Adipocyte (in vitro differentiated cells): ENCODE results near the gene FGF14.

ENCODE experiments used
- DNase-seq: peaks from one replicate; pipeline ENCODE4 v3.0.0-alpha.2; 2015; ENCODE audit warnings: low read depth
- H3K27me3 ChIP-seq: replicated peaks from 2 replicates; pipeline ENCODE4 v1.7.0; 2013; ENCODE audit warnings: mild to moderate bottlenecking, low read length, moderate library complexity; ENCODE audit not compliant: control insufficient read depth, insufficient read depth
- H3K36me3 ChIP-seq: 2 replicates; pipeline ENCODE4 v1.7.0; 2013; ENCODE audit warnings: low read length, mild to moderate bottlenecking, moderate library complexity; ENCODE audit not compliant: control insufficient read depth, insufficient read depth, severe bottlenecking
- H3K4me1 ChIP-seq: 2 replicates; pipeline ENCODE4 v1.7.0; 2013; ENCODE audit warnings: mild to moderate bottlenecking, low read length, moderate library complexity; ENCODE audit not compliant: control insufficient read depth, insufficient read depth
- H3K4me3 ChIP-seq: 2 replicates; pipeline ENCODE4 v1.7.0; 2013; ENCODE audit warnings: mild to moderate bottlenecking, low read length, moderate library complexity
- H3K9ac ChIP-seq: 2 replicates; pipeline ENCODE4 v1.7.0; 2013; ENCODE audit warnings: mild to moderate bottlenecking, low read length, moderate library complexity
- H3K9me3 ChIP-seq: 2 replicates; pipeline ENCODE4 v1.7.0; 2013; ENCODE audit warnings: mild to moderate bottlenecking, low read length, moderate library complexity; ENCODE audit not compliant: control insufficient read depth

FGF14 gene

GRCh38 chr13:102191951-102192502, 209.8 kb downstream of the FGF14 start:
- peaks cover 27% of the 10 kb centered on the region for H3K4me1 ChIP-seq
- no peaks in the 10 kb centered on the region for H3K27me3 ChIP-seq
- H3K9me3 ChIP-seq = peaks cover 4% of the 10 kb centered on the region
- H3K36me3 ChIP-seq = no peaks in the 10 kb centered on the region
- H3K4me3 ChIP-seq = no peak overlapping the region
- DNase-seq = no peak
- no peak overlapping the region for H3K9ac ChIP-seq

GRCh38 chr13:102190930-102191329, 210.9 kb downstream of the FGF14 start:
- H3K4me1 ChIP-seq = peaks cover 22% of the 10 kb centered on the region
- no peak for DNase-seq

GRCh38 chr13:102187313-102187712, 214.5 kb downstream of the FGF14 start:
- DNase-seq = no peak
- Histone ChIP-seq H3K27me3 (no peaks in the 10 kb centered on the region), H3K9me3 (peaks cover 4% of the 10 kb centered on the region), H3K4me1 (peaks cover 12% of the 10 kb centered on the region), H3K36me3 (no peaks in the 10 kb centered on the region), H3K9ac (no peak overlapping the region), H3K4me3 (no peak overlapping the region)

More at GRCh38 chr13:102190930-102191329, 210.9 kb downstream of the FGF14 start:
- H3K9ac ChIP-seq = no peak overlapping the region
- no peaks in the 10 kb centered on the region for H3K36me3 ChIP-seq
- peaks cover 4% of the 10 kb centered on the region for H3K9me3 ChIP-seq
- H3K4me3 ChIP-seq = no peak overlapping the region
- H3K27me3 ChIP-seq = no peaks in the 10 kb centered on the region

- DNase-seq = no peak
- Histone ChIP-seq H3K4me3 (no peak overlapping the region), H3K9me3 (peaks cover 4% of the 10 kb centered on the region), H3K36me3 (no peaks in the 10 kb centered on the region), H3K9ac (no peak overlapping the region), H3K27me3 (no peaks in the 10 kb centered on the region), H3K4me1 (no peaks in the 10 kb centered on the region)
Measured at GRCh38 chr13:102185375-102185984, 216.4 kb downstream of the FGF14 start.

- Histone ChIP-seq H3K27me3 (no peaks in the 10 kb centered on the region), H3K4me3 (no peak overlapping the region), H3K4me1 (no peaks in the 10 kb centered on the region), H3K9me3 (no peaks in the 10 kb centered on the region), H3K9ac (no peak overlapping the region), H3K36me3 (no peaks in the 10 kb centered on the region)
- no peak for DNase-seq
Measured at GRCh38 chr13:102183509-102184182, 218.2 kb downstream of the FGF14 start.

- no peak for DNase-seq
- Histone ChIP-seq H3K27me3 (no peaks in the 10 kb centered on the region), H3K4me1 (no peaks in the 10 kb centered on the region), H3K9me3 (no peaks in the 10 kb centered on the region), H3K36me3 (no peaks in the 10 kb centered on the region), H3K9ac (no peak overlapping the region), H3K4me3 (no peak overlapping the region)
Measured at GRCh38 chr13:102182170-102182569, 219.7 kb downstream of the FGF14 start.

GRCh38 chr13:102177431-102177830, 224.4 kb downstream of the FGF14 start:
- no peak for DNase-seq
- H3K9ac ChIP-seq = no peak overlapping the region

GRCh38 chr13:102176846-102177245, 225.0 kb downstream of the FGF14 start:
- no peak for DNase-seq
- H3K4me1 ChIP-seq = no peaks in the 10 kb centered on the region
- H3K27me3 ChIP-seq = no peaks in the 10 kb centered on the region
- H3K9me3 ChIP-seq = no peaks in the 10 kb centered on the region
- no peaks in the 10 kb centered on the region for H3K36me3 ChIP-seq
- no peak overlapping the region for H3K4me3 ChIP-seq
- no peak overlapping the region for H3K9ac ChIP-seq

More at GRCh38 chr13:102177431-102177830, 224.4 kb downstream of the FGF14 start:
- Histone ChIP-seq H3K27me3 (no peaks in the 10 kb centered on the region), H3K4me3 (no peak overlapping the region), H3K36me3 (no peaks in the 10 kb centered on the region), H3K9me3 (no peaks in the 10 kb centered on the region), H3K4me1 (no peaks in the 10 kb centered on the region)

GRCh38 chr13:102172406-102172805, 229.4 kb downstream of the FGF14 start:
- no peak for DNase-seq
- no peaks in the 10 kb centered on the region for H3K27me3 ChIP-seq
- no peak overlapping the region for H3K9ac ChIP-seq
- no peaks in the 10 kb centered on the region for H3K9me3 ChIP-seq
- H3K36me3 ChIP-seq = no peaks in the 10 kb centered on the region
- H3K4me3 ChIP-seq = no peak overlapping the region
- H3K4me1 ChIP-seq = no peaks in the 10 kb centered on the region

- Histone ChIP-seq H3K4me3 (no peak overlapping the region), H3K36me3 (no peaks in the 10 kb centered on the region), H3K27me3 (no peaks in the 10 kb centered on the region), H3K4me1 (no peaks in the 10 kb centered on the region), H3K9ac (no peak overlapping the region), H3K9me3 (no peaks in the 10 kb centered on the region)
- DNase-seq = no peak
Measured at GRCh38 chr13:102170305-102170704, 231.5 kb downstream of the FGF14 start.

- no peak for DNase-seq
- Histone ChIP-seq H3K4me1 (no peaks in the 10 kb centered on the region), H3K9ac (no peak overlapping the region), H3K4me3 (no peak overlapping the region), H3K36me3 (no peaks in the 10 kb centered on the region), H3K9me3 (no peaks in the 10 kb centered on the region), H3K27me3 (no peaks in the 10 kb centered on the region)
Measured at GRCh38 chr13:102169471-102170015, 232.3 kb downstream of the FGF14 start.
